Measurements from ENCODE around the gene C2CD4B. TPM values are rescaled to one million over a fixed set of nuclear protein-coding genes. Genes with fewer than 3 reads are reported as not detected.

The C2CD4B gene
- total RNA-seq, 1 experiment from 2014 or later = 1.3 TPM

- ATAC-seq (peak; percentile 47; the same call in 1 of the 2 replicates), DNase-seq (ENCODE audit: low spot score) (no peak)
- Mint-ChIP-seq H3K4me3 (no peak overlapping the region), H3K36me3 (no peaks in the 10 kb centered on the region), H3K4me1 (peaks cover 7% of the 10 kb centered on the region), H3K27ac (no peak overlapping the region), H3K27me3 (ENCODE audit: low read depth) (peaks cover 3% of the 10 kb centered on the region), H3K9me3 (peaks cover 6% of the 10 kb centered on the region)
- ChIA-PET CTCF (no interaction called here), POLR2A (no interaction called here)
- TF ChIP-seq RORB (CRISPR knock-in tag; IDR thresholded peaks at IDR 0.05) (no peak), ESRRA (CRISPR knock-in tag; IDR thresholded peaks at IDR 0.05; ENCODE audit: borderline replicate concordance) (no peak), OVOL2 (CRISPR knock-in tag; IDR thresholded peaks at IDR 0.05; ENCODE audit: borderline replicate concordance) (no peak), ZNF138 (CRISPR knock-in tag; conservative IDR thresholded peaks at IDR 0.05) (no peak), ZNF512 (CRISPR knock-in tag; IDR thresholded peaks at IDR 0.05; ENCODE audit: borderline replicate concordance) (no peak), NR1H2 (CRISPR knock-in tag; IDR thresholded peaks at IDR 0.05) (no peak), STAT6 (CRISPR knock-in tag; conservative IDR thresholded peaks at IDR 0.05; ENCODE audit: low read depth) (no peak), ZNF281 (CRISPR knock-in tag; IDR thresholded peaks at IDR 0.05) (no peak), ZBTB21 (CRISPR knock-in tag; IDR thresholded peaks at IDR 0.05; ENCODE audit: borderline replicate concordance) (no peak), JUN (CRISPR knock-in tag; IDR thresholded peaks at IDR 0.05) (no peak), SP1 (CRISPR knock-in tag; conservative IDR thresholded peaks at IDR 0.05) (no peak), ATF1 (CRISPR knock-in tag; IDR thresholded peaks at IDR 0.05) (no peak), HMGA2 (CRISPR knock-in tag; IDR thresholded peaks at IDR 0.05) (no peak), NFATC4 (CRISPR knock-in tag; IDR thresholded peaks at IDR 0.05) (no peak), AR (CRISPR knock-in tag; IDR thresholded peaks at IDR 0.05) (no peak), E2F1 (CRISPR knock-in tag; IDR thresholded peaks at IDR 0.05) (no peak), GABPB1 (CRISPR knock-in tag; IDR thresholded peaks at IDR 0.05) (no peak), HMGXB4 (CRISPR knock-in tag; IDR thresholded peaks at IDR 0.05) (no peak), IRF2 (CRISPR knock-in tag; IDR thresholded peaks at IDR 0.05; ENCODE audit: borderline replicate concordance, low read depth) (no peak), MLX (CRISPR knock-in tag; IDR thresholded peaks at IDR 0.05) (no peak)
These were observed 25.2 kb upstream of the C2CD4B start for GRCh38 chr15:62190274-62190673.

Data from WTC11 (cell line).